ENCODE data around the gene GFM2.
"Not testable (repeated sequence)": the region's sequence is repeated elsewhere in the genome, so short reads cannot be mapped to it uniquely, and the experiment has no call there.

GFM2 gene, protein sequence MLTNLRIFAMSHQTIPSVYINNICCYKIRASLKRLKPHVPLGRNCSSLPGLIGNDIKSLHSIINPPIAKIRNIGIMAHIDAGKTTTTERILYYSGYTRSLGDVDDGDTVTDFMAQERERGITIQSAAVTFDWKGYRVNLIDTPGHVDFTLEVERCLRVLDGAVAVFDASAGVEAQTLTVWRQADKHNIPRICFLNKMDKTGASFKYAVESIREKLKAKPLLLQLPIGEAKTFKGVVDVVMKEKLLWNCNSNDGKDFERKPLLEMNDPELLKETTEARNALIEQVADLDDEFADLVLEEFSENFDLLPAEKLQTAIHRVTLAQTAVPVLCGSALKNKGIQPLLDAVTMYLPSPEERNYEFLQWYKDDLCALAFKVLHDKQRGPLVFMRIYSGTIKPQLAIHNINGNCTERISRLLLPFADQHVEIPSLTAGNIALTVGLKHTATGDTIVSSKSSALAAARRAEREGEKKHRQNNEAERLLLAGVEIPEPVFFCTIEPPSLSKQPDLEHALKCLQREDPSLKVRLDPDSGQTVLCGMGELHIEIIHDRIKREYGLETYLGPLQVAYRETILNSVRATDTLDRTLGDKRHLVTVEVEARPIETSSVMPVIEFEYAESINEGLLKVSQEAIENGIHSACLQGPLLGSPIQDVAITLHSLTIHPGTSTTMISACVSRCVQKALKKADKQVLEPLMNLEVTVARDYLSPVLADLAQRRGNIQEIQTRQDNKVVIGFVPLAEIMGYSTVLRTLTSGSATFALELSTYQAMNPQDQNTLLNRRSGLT

DNA sequence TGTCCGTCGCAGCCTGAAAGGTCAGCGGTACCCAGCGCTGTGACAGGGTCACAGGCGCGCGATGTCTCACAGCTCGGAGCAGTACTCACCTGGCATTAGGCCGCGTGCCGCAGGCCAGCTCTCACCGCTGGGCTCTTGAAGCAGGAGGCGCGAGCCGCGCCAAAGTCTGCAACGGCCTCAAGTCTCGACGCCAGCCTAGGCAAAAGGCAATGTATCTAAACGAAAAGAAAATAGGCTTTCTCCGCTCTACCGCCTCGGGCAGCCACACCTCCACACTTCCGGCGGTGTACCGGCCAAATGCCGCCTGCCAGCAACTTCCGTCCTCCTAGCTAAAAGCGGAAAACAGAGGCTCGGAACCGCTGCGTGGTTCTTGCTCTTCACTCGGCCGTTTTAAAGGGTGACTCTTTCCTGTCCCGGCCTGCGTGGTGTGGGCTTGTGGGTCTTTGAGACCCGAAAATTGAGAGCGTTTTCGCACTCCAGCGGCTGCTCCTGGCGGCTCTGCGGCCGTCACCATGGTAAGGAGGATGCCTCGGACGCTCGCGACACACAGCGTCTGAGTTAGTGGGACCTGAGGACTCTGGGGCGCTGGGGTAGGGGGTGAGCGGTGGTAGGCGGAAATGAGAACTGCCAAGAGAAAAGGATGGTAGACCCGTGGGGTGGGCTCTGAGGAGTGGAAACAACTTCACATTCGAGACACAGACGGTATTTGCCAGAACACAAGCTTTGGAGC lies at the start of gene GFM2, which contains the start of gene NSA2:
Gene GFM2, minus strand, starts transcription at position 269 of the 730 bp plus-strand sequence. CDS start 3,375 bp downstream, outside the sequence.
Gene NSA2, plus strand, starts transcription at position 401 of the 730 bp plus-strand sequence. Its CDS starts 112 bp downstream, at position 513.
- DNase-seq, result peak; percentile 79 to 90 (median 84)

DNA sequence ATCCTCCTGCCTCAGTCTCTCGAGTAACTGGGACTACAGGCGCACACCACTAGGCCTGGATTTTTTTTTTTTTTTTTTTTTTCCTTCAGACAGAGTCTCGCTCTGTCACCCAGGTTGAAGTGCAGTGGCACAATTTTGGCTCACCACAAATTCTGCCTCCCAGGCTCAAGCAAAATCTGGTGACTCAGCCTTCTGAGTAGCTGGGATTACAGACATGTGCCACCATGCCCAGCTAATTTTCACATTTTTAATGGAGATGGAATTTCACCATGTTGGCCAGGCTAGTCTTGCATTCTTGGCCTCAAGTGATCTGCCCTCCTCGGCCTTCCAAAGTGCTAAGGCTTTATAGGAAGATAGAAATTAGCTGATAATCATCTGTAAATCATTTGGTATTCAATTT lies 44.0 kb upstream of the GFM2 start:
- no peak for DNase-seq

DNA sequence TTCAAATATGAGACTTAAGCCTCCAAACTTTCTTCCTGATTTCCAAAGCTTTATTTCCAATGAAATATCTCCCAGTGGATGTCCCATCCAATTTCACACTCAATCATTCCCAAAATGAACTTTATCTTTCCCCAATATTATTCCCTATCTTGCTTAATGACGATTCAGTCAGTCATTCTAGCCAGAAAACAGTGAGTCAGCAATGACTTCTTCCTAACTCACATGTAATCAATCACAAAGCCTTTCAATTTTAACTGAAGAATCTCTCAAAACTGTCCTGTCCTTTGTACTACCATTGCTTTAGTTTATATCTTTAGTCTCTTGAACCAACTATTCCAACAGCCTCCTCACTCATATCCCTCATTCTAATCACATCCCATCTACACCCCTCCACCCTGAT lies 35.0 kb upstream of the GFM2 start:
- DNase-seq, result no peak

DNA sequence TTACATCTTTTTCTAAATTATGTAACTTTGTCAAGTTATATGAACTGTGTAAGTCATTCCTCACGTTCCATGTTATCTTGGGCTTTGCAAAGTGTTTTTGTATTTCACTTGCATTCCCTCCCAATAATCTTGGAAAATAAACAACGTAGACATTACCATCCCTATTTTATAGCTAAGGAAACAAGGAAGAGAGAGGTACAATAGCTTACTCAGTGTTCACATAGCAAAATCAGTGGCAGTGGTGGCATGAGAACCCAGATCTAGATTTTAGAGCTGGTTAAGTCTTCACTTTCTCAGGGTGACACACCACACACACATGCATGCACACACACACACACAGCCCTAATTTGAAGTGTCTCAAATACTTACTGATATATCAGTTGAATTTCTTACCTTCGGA lies 34.3 kb upstream of the GFM2 start:
- DNase-seq, result no peak

DNA sequence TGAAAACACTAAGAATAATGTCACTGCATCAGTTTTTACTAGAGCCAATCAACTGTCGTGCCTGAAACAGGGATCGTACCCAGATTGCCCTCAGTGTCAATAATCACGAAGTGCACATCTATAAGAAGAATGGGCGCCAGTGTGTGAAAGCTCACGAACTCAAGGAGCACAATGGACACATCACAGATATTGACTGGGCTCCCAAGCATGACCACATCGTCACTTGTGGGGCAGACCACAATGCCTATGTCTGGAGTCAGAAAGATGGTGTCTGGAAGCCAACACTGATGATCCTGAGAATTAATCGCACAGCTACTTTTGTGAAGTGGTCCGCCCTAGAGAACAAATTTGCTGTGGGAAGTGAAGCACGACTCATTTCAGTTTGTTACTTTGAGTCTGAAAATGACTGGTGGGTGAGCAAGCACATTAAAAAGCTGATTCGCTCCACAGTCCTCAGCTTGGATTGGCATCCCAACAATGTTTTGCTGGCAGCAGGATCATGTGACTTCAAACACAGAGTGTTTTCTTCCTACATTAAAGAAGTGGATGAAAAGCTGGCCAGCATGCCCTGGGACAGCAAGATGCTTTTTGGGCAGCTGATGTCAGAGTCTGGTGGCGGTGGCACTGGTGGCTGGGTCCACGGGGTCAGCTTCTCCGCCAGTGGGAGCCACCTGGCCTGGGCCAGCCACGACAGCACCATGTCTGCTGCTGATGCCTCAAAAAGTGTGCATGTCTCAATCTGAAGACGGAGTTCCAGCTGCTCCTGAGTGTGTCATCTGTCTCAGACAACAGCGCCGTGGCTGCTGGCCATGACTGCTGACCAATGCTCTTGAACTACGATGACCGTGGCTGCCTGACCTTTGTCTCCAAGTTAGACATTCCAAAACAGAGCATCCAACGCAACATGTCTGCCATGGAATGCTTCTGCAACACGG lies 32.3 kb upstream of the GFM2 start:
- no peak for DNase-seq

DNA sequence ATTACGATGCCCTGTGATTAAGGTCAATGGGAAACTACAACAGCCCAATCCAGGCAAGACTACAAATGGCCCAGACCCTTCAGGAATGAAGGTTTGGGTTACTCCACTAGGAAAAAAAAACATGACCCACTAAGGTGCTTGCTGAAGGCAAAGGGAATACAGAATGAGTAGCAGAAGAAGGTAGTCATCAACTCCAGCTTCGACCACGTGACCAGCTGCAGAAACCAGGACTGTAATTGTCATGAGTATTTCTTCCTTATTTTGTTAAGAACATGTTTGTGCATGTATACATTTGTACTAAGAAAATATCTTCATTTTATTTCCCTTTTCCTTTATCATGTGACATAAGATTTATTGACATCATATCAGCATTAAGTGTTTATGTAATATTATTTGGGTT lies 24.8 kb upstream of the GFM2 start:
- DNase-seq, result not testable (repeated sequence)

DNA sequence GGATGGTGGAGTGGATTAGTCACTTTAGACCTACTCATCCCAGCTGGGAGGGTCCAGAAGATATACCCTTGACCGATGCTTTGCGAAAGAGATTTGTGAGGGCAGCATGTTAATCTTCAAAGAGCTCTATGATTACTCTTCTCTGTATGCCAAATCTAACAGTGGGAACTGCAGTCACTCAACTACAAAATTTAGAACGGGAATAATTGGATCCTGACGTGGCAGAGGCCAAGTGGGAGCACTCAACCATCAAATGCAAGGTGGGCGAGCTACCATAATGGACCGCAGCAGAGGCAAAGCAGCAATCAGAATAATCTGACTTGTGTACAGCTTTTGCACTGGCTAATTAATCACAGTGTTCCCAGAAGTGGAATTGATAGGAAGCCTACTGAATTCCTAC lies 20.5 kb upstream of the GFM2 start:
- no peak for DNase-seq

DNA sequence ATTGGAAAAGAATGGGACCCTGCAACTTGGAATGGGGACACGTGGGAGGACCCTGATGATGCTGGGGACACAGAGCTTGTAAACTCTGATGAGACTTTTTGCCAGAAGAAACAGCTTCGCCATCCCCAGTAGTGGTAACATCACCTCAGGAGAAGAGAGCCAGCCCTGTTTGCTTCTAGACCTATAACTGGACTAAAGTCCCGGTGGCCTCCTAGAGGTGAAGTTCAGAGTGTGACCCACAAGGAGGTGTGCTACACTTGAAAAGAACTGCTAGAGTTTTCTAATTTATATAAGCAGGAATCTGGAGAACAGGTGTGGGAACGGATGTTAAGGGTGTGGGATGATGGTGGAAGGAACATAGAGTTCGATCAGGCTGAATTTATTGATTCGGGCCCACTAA lies 19.9 kb upstream of the GFM2 start:
- no peak for DNase-seq

DNA sequence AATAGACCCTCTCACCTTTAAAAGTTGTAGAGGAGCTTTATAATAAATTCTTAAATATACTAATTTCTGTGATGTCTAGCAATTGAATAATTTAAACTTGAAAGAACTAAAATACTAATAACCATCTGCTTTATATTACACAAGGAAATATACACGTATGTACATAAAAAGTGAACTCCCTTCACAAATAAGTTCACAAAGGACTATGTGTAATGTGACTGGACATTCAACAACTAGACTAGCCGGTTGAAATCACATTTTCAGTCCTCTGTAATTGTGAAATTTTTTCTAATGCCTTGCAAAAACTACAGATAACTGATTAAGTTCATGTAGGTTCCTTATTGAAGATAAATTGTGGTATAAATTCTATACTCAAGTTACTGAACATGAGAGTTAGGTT lies 11.7 kb upstream of the GFM2 start:
- no peak for DNase-seq

DNA sequence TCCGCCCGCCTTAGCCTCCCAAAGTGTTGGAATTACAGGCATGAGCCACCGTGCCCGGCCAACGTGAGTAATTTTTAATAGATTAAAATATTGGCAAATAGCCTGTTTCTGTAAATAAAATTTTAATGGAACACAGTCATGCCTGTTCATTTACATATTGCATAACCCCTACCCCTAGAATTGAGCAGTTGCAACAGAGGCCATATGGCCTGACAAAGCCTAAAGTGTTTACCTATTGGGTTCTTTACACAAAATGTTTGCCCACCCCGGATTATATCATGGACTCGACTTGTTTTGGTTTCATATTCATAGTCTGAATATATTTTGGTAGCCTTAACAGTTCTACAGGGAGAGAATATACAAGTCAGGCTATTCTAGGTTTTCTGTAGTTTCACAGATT lies 5.4 kb upstream of the GFM2 start:
- DNase-seq, result no peak

DNA sequence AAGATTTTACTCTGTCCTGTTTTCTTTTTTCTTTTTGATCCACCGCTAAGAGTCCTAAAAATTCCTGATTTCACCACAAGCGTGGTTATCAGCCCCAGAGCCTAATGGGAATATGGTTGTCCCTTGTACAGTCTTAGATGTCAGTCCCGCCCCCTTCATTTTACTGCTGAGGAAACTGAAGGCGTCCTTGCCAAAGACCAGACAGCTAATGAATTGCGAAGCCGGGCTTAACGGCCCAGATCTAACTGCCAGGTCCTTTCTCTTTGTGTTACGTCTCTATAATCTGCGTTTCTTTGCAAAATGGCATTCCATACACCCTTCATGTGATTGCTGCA lies 629 bp upstream of the GFM2 start:
- no peak for DNase-seq

DNA sequence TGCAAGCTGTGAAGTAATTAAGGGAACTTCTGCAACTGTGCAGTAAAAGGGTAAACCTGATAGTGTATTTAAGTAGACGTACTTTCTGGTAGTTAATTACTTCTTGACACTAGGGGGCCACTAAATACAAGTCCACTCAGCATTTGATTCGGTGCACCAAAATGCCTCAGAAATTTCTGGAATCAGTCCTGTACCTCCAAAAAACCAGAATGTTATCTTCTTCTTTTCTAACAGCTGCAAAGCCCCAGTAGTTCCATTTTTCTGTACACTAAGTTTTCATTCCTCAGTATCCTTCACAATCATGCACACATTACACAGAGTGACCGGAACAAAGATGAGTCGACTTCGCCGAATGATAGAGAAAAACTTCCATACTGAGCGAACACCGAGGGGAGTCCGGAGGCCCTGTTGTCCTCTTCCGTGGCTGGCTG lies 484 bp downstream of the GFM2 start:
- DNase-seq, result no peak

DNA sequence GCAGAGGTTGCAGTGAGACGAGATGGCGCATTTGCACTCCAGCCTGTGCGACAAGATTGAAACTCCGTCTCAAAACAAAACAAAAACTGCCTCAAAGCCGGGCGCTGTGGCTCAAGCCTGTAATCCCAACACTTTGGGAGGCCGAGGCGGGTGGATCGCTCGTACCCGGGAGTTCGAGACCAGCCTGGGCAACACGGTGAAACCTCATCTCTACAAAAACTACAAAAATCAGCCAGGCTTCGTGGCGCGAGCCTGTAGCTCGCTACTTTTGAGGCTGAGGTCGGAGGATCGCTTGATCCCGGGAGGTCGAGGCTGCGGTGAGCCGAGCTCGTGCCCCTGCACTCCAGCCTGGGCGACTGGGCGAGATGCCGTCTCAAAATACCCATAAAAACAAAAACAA lies 988 bp downstream of the GFM2 start:
- DNase-seq, result no peak

DNA sequence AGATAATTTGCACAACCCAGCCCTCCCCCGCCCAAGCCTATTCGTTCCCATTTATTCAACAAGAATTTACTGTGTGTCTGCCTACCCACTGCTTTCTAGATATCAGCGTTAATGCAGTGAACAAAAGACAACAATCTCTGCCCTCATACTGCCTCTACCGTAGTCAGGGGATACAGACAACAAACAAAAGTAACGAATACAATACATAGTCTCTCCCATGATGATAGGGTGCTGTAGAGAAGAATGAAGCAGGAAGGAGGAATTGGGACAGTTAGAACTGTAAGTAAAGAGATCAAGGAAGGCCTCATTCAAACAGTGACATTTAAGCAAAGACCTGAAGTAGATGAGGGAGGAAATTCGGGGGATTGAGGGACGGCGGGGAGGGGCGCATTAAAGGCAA lies 1.7 kb downstream of the GFM2 start:
- no peak for DNase-seq

DNA sequence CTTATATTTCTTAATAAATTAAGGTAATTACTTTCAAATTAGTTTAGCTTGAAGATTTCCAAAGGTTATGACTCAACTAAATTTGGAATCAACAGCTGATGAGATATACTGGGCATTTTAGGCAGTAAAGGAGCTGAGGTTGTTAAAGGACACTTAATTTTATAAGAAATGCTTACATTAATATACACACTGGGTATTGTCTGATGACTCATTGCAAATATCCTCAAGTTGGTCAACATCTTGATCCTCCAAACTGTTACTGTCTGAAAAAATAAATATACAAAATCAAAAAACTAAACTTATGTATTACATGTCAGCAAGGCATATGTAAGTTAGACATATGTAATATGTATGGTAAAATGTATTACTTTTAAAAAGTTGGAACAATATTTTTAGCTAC lies 3.4 kb downstream of the GFM2 start:
- DNase-seq, result no peak

DNA sequence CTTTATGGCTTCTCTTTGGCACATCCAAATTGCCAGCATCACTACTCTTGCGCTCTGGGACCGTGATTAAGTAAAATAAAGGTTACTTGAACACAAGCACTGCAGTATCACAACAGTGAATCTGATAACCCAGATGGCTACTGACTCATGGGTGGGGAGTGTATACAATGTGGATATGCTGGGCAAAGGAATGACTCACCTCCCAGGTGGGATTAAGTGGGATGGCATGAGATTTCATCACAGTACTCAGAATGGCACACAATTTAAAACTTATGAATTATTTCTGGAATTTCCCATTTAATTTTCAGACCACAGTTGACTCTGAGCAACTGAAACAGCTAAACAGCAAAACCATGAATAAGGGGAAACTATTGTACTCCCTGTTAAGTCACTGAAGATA lies 4.3 kb downstream of the GFM2 start:
- DNase-seq, result no peak

DNA sequence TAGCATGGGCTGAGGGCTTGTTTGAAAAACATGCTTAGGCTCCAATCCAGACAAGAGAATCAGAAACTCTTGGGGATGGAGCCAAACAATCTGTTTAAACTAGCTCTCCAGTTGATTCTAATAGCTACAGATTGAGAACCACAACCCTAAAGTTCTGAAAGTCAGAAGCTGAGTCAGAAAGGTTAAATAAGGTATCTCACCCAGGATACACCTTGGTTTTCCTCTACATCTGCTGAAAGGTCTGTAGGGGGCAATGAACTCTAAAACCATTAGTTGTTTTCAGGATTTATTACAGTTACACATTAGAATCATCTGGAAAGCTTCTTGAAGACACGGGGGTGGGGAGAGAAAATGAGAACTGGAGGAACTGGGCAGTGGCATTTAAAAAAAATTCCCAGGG lies 5.7 kb downstream of the GFM2 start:
- DNase-seq, result no peak

DNA sequence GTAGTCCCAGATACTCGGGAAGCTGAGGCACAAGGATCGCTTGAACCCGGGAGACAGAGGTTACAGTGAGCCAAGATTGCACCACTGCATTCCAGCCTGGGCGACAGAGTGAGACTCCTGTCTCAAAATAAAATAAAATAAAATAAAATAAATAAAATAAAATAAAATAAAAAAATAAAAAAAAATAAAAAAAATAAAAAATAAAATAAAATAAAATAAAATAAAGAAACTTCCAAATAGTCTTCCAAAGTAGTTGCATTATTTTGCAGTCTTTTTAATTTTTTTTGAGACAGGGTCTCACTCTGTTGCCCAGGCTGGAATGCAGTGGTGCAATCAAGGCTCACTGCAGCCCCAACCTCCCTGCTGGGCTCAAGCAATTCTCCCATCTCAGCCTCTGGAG lies 18.2 kb downstream of the GFM2 start:
- DNase-seq, result not testable (repeated sequence)

DNA sequence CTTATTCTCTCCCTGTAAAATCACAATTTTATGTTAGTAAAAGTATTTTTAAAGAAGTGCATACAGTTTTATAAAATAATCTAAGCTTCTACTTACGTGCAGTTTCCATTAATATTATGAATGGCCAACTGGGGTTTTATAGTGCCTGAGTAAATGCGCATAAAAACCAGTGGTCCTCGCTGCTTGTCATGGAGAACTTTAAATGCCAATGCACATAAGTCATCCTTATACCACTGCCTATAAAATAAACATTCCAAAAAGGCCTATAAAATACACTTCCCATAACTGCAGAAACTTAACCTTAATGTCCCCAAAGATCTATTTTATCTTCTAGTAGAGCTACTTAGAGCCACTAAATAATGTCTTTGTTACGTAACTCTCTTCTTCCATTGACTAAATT lies 28.5 kb downstream of the GFM2 start:
- DNase-seq, result no peak

DNA sequence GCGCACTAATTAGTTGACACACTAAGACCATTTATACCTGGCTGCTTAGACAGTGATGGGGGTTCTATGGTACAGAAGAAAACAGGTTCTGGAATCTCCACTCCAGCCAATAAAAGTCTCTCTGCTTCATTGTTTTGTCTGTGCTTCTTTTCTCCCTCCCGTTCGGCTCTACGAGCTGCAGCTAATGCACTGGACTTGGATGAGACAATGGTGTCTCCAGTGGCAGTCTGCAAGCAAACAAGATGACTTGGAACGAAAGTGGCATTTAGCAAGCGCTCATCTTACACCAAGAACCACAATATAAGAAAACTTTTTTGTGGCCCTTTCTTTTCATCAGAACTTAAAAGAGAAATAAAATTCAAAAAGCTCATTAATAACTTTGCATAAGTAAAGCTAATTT lies 30.2 kb downstream of the GFM2 start:
- DNase-seq, result no peak

DNA sequence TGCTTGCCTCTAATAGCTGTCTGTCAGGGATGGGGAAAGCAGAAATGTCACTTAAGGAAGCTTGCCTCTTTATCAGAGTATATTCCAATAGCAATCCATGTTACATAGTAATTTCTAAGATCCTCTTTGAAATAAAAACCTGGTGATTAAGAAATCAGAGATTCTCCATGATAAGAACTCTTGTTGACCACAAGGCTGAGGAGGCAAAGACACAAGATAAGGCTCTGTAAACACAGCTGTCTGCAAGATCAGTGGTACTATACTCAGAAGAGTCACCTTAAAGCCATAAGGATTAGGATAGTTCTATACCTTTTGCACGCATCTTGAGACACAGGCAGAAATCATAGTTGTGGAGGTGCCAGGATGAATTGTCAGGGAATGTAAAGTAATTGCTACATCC lies 41.6 kb downstream of the GFM2 start:
- DNase-seq, result no peak

DNA sequence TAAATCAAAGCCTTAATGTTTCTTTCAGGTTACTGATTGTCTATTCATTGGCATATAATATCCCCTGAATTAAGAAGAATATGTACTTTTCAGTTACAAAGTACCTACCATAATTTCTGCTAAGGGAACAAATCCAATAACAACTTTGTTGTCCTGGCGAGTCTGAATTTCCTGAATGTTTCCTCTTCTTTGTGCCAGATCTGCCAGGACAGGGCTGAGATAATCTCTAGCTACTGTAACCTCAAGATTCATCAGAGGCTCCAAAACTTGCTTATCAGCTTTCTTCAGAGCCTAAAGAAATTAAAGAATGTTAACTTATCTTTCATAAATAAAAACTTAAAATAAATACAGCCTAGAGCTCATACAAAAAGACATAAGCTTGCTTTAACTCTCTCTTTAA lies 44.6 kb downstream of the GFM2 start:
- no peak for DNase-seq

DNA sequence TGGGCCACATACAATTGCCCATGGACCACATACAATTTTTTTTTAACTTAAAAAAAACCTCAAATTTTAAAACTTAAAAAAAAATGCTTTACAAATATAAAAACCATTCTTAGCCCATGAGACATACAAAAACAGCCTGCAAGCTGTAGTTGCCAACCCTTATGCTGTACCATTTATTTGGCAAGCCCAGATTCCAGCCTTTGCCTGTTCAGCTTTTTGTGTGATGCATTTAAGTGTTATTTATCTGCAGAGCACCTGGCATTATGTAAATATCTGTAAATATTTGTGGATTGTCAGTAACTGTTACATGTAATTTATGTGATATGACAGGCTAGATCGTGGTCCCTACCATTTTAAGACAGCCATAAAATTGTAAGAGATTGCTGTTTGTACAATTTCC lies 49.3 kb downstream of the GFM2 start:
- no peak for DNase-seq

All from activated naive CD4-positive, alpha-beta T cell (primary cell).